B cell (primary cell): Measurements from ENCODE around the gene MYO1E. TPM values are rescaled to one million over a fixed set of nuclear protein-coding genes. Genes with fewer than 3 reads are reported as not detected.

Experiments
- ATAC-seq: fragments of 200-7000 bp; cut with Tn5 transposase; one replicate; pipeline ENCODE4 v1.10.0; 2021; ENCODE audit warnings: low read depth, mild to moderate bottlenecking, moderate number of reproducible peaks, moderate library complexity
- CTCF ChIA-PET: fragments of 350-600 bp; sonication (Branson Sonifier 250); formaldehyde crosslinking; loops from one replicate; lab custom pipeline; 2021; ENCODE audit warnings: antibody characterized with exemption, inconsistent platforms; lab: Charles Lee
- POLR2A ChIA-PET: fragments of 350-600 bp; sonication (Branson Sonifier 250); formaldehyde crosslinking; loops from one replicate; lab custom pipeline; 2021; ENCODE audit warnings: antibody characterized with exemption; lab: Charles Lee
- DNase-seq: peaks from one replicate; pipeline ENCODE4 v3.0.0; 2013
- H2AFZ ChIP-seq: 2 replicates; pipeline ENCODE4 v1.6.1; 2012; ENCODE audit warnings: mild to moderate bottlenecking, low read depth, low read length; ENCODE audit not compliant: insufficient read depth, poor library complexity, severe bottlenecking
- H3K27ac ChIP-seq, 2 donors: 1 replicate in 1 of 2; 2 replicates in 1 of 2; pipeline ENCODE4 v1.5.1; 2012 to 2013; ENCODE audit warnings: low read length in 2 of 2, mild to moderate bottlenecking in 2 of 2, moderate library complexity in 1 of 2
- H3K27me3 ChIP-seq, 4 experiments: fragments of 200-600 bp in 1 of 4; sonication (generic) in 1 of 4; replicated peaks in 1 of 4; 1 replicate in 2 of 4; 2 replicates in 2 of 4; pipeline versions ENCODE4 v1.6.1 to v1.7.0; 2013 to 2016; ENCODE audit warnings: low read length in 3 of 4, mild to moderate bottlenecking in 2 of 4, mixed read lengths in 1 of 4, moderate library complexity in 1 of 4; ENCODE audit not compliant: insufficient read depth in 4 of 4, control insufficient read depth in 3 of 4; ENCODE audit errors: control extremely low read depth in 1 of 4
- H3K36me3 ChIP-seq, 2 experiments: replicated peaks in 1 of 2; 1 replicate in 1 of 2; 2 replicates in 1 of 2; pipeline versions ENCODE4 v1.6.1 to v1.7.1; 2013; ENCODE audit warnings: low read length in 1 of 2; ENCODE audit not compliant: insufficient read depth in 2 of 2, control insufficient read depth in 1 of 2; ENCODE audit errors: control extremely low read depth in 1 of 2, extremely low read depth in 1 of 2
- H3K4me1 ChIP-seq, 2 donors: fragments of 200-600 bp in 1 of 2; sonication (generic) in 1 of 2; 1 replicate in 1 of 2; 2 replicates in 1 of 2; pipeline versions ENCODE4 v1.5.1 to v1.6.1; 2013 to 2017; ENCODE audit warnings: low read length in 2 of 2; ENCODE audit not compliant: control insufficient read depth in 2 of 2, insufficient read depth in 2 of 2
- H3K4me2 ChIP-seq: replicated peaks from 2 replicates; pipeline ENCODE3; 2012; ENCODE audit warnings: mild to moderate bottlenecking, low read depth, low read length; ENCODE audit not compliant: poor library complexity, severe bottlenecking
- H3K4me3 ChIP-seq, 5 experiments: fragments of 200-600 bp in 1 of 5; sonication (generic) in 1 of 5; 1 replicate in 3 of 5; 2 replicates in 2 of 5; pipeline versions ENCODE4 v1.5.1 to v1.7.0; 2011 to 2016; ENCODE audit warnings: low read length in 4 of 5, mild to moderate bottlenecking in 4 of 5, low read depth in 2 of 5, control low read depth in 1 of 5, moderate library complexity in 1 of 5; ENCODE audit not compliant: insufficient read depth in 1 of 5; ENCODE audit errors: control extremely low read depth in 1 of 5, extremely low read depth in 1 of 5
- H3K79me2 ChIP-seq: fragments of 200-600 bp; sonication (generic); one replicate; pipeline ENCODE4 v1.6.0; 2016; ENCODE audit warnings: low read length; ENCODE audit not compliant: control insufficient read depth, insufficient read depth
- H3K9ac ChIP-seq: fragments of 200-600 bp; sonication (generic); 2 replicates; pipeline ENCODE4 v1.6.1; 2017; ENCODE audit warnings: mild to moderate bottlenecking, low read length, moderate library complexity
- H3K9me3 ChIP-seq, 3 donors: one replicate each; pipeline versions ENCODE4 v1.6.1 to v1.7.1; 2013; ENCODE audit warnings: low read length in 2 of 3; ENCODE audit not compliant: control insufficient read depth in 2 of 3, insufficient read depth in 1 of 3; ENCODE audit errors: control extremely low read depth in 1 of 3
- H4K20me1 ChIP-seq: 2 replicates; pipeline ENCODE4 v1.6.0; 2012; ENCODE audit warnings: mild to moderate bottlenecking, low read length; ENCODE audit not compliant: insufficient read depth, control insufficient read depth, poor library complexity, severe bottlenecking
- H3K27ac Mint-ChIP-seq: one replicate; pipeline ENCODE4 v1.8.0; 2021; ENCODE audit warnings: mixed read lengths
- H3K27me3 Mint-ChIP-seq: one replicate; pipeline ENCODE4 v1.8.0; 2021; ENCODE audit warnings: mixed read lengths
- H3K4me1 Mint-ChIP-seq: one replicate; pipeline ENCODE4 v1.8.0; 2021; ENCODE audit warnings: mixed read lengths
- H3K4me3 Mint-ChIP-seq: one replicate; pipeline ENCODE4 v1.8.0; 2021; ENCODE audit warnings: mixed read lengths
- H3K9me3 Mint-ChIP-seq: one replicate; pipeline ENCODE4 v1.8.0; 2022; ENCODE audit warnings: mixed read lengths; ENCODE audit not compliant: insufficient read depth
- EZH2 ChIP-seq: IDR thresholded peaks from 2 replicates; pipeline ENCODE4 v1.6.1; 2012; ENCODE audit warnings: borderline replicate concordance, low read depth, mild to moderate bottlenecking, moderate library complexity, low read length; ENCODE audit not compliant: insufficient read depth, poor library complexity, severe bottlenecking
- WGBS: methylation state at CpG from one replicate; pipeline ENCODE4 v1.1.5; 2013; ENCODE audit warnings: missing lambda C conversion rate; ENCODE audit not compliant: insufficient coverage; 5-methylcytosine and 5-hydroxymethylcytosine counted together
- intact Hi-C: fragments of 100-400 bp; cut with micrococcal nuclease; formaldehyde crosslinking; loops from one replicate; pipeline ENCODE4 v1.10.0; 2022
- polyA plus RNA-seq: library from polyadenylated mRNA; depleted of rRNA; stranded (reverse); fragments of >200 nt; gene quantifications from 2 replicates; pipeline ENCODE4 v1.2.3, GENCODE V29; 2012
- total RNA-seq, 2 donors: library from RNA; stranded (reverse); fragments of 120-200 nt in 1 of 2; gene quantifications; 1 replicate in 1 of 2; 2 replicates in 1 of 2; pipeline versions ENCODE4 v1.2.3 to v1.2.4, GENCODE V29; 2013 to 2022
- TF ChIP-seq, protein P1 (sequence below): fragments of 200-600 bp; IDR thresholded peaks from one replicate; pipeline ENCODE4 v1.8.0; 2022; ENCODE audit warnings: antibody characterized with exemption, mild to moderate bottlenecking

Gene MYO1E
- total and polyA plus RNA-seq, 2 donors (not counting 1 experiment from before 2014, with no cell fraction given) = 11.9 to 100.0 TPM

- intact Hi-C loops = no loop called here
- no peak for TF ChIP-seq EZH2
- TF ChIP-seq, protein P1, sequence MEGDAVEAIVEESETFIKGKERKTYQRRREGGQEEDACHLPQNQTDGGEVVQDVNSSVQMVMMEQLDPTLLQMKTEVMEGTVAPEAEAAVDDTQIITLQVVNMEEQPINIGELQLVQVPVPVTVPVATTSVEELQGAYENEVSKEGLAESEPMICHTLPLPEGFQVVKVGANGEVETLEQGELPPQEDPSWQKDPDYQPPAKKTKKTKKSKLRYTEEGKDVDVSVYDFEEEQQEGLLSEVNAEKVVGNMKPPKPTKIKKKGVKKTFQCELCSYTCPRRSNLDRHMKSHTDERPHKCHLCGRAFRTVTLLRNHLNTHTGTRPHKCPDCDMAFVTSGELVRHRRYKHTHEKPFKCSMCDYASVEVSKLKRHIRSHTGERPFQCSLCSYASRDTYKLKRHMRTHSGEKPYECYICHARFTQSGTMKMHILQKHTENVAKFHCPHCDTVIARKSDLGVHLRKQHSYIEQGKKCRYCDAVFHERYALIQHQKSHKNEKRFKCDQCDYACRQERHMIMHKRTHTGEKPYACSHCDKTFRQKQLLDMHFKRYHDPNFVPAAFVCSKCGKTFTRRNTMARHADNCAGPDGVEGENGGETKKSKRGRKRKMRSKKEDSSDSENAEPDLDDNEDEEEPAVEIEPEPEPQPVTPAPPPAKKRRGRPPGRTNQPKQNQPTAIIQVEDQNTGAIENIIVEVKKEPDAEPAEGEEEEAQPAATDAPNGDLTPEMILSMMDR = no peak
- ATAC-seq (no peak), DNase-seq (no peak)
- Mint-ChIP-seq H3K9me3 (no peaks in the 10 kb centered on the region), H3K27ac (no peak overlapping the region), H3K4me1 (peaks cover 7% of the 10 kb centered on the region), H3K4me3 (no peak overlapping the region), H3K27me3 (no peaks in the 10 kb centered on the region)
- H3K27me3 ChIP-seq = no peaks in the 10 kb centered on the region
- H3K9ac ChIP-seq = no peak overlapping the region
- no peak overlapping the region for H3K27ac ChIP-seq
- no peak overlapping the region for H2AFZ ChIP-seq
- H3K4me3 ChIP-seq = no peak overlapping the region
- H3K36me3 ChIP-seq = peaks cover 3 to 58% of the 10 kb centered on the region in 2 experiments
- POLR2A ChIA-PET = interaction anchor here (0.6 kb wide), 1 partner anchor 447 kb away, joined by 3 read pairs; no protein-coding TSS in a partner anchor
- no peaks in the 10 kb centered on the region for H4K20me1 ChIP-seq
- H3K4me1 ChIP-seq = no peaks in the 10 kb centered on the region
- WGBS = 100% methylated on average over 6 of the region's 7 CpGs
- no peak overlapping the region for H3K4me2 ChIP-seq
- H3K9me3 ChIP-seq = peaks cover 0 to 4% (median 0%) of the 10 kb centered on the region in 3 donors
- no peaks in the 10 kb centered on the region for H3K79me2 ChIP-seq
- CTCF ChIA-PET = interaction anchor here (0.6 to 3.9 kb wide), 3 partner anchors 14 to 357 kb away, joined by 5 to 21 read pairs (median 5); no protein-coding TSS in a partner anchor
Observed at GRCh38 chr15:59172289-59172901, 200.3 kb downstream of the MYO1E start.

GRCh38 chr15:59171067-59171397 lies 201.6 kb downstream of the MYO1E start:
- H3K27ac Mint-ChIP-seq = no peak overlapping the region
- Histone ChIP-seq H3K4me3 (no peak overlapping the region), H3K27ac (no peak overlapping the region), H3K4me1 (peaks cover 0 to under 1% of the 10 kb centered on the region in 2 donors), H3K79me2 (no peaks in the 10 kb centered on the region), H3K27me3 (no peaks in the 10 kb centered on the region), H4K20me1 (no peaks in the 10 kb centered on the region), H2AFZ (no peak overlapping the region), H3K4me2 (no peak overlapping the region), H3K9me3 (peaks cover 0 to 4% (median 0%) of the 10 kb centered on the region in 3 donors), H3K9ac (no peak overlapping the region), H3K36me3 (peaks cover 3 to 61% of the 10 kb centered on the region in 2 experiments)
- TF ChIP-seq, protein P1 = no peak
- intact Hi-C loops = no loop called here
- H3K4me1 Mint-ChIP-seq = peaks cover 5% of the 10 kb centered on the region
- DNase-seq = no peak
- no peak overlapping the region for H3K4me3 Mint-ChIP-seq
- no peaks in the 10 kb centered on the region for H3K9me3 Mint-ChIP-seq
- WGBS = 95% methylated on average over 5 of the region's 8 CpGs
- ChIA-PET CTCF (interaction anchor here (3.9 kb wide), 1 partner anchor 358 kb away, joined by 21 read pairs; no protein-coding TSS in a partner anchor), POLR2A (no interaction called here)
- H3K27me3 Mint-ChIP-seq = no peaks in the 10 kb centered on the region
- ATAC-seq = no peak
